ENCODE measurements around the gene GFM1. TPM values are rescaled to one million over a fixed set of nuclear protein-coding genes. Genes with fewer than 3 reads are reported as not detected.

Gene GFM1
- polyA plus RNA-seq, 1 donor (not counting 4 experiments of a cell fraction or from before 2014, with no cell fraction given): 35.9 TPM

GRCh38 chr3:158649791-158650190 is 5.5 kb downstream of the GFM1 start:
- H3K4me2 ChIP-seq (ENCODE audit: control insufficient read depth, extremely low read depth, insufficient read depth, low read depth, low read length): no peak overlapping the region
- H3K9ac ChIP-seq (ENCODE audit: control insufficient read depth, extremely low read depth, insufficient read depth, low read length): no peak overlapping the region
- peaks cover 8% of the 10 kb centered on the region for H3K4me1 ChIP-seq (ENCODE audit: control insufficient read depth, extremely low read depth, insufficient read depth, low read length)
- TF ChIP-seq EZH2 (IDR thresholded peaks at IDR 0.05; ENCODE audit: low read length): no peak
- no peak for TF ChIP-seq CTCF (optimal IDR thresholded peaks at IDR 0.05 in 1 of 3, IDR thresholded peaks at IDR 0.05 in 1 of 3, conservative IDR thresholded peaks at IDR 0.05 in 1 of 3; ENCODE audit: extremely low read depth in 1 of 3, insufficient read depth in 2 of 3, low read length in 3 of 3)
- dilution Hi-C loops (cut with MboI; ENCODE audit: extremely low pct_ligation_motif_present, low sequenced_read_pairs): no loop called here
- no peaks in the 10 kb centered on the region for H3K27me3 ChIP-seq (ENCODE audit: control insufficient read depth, extremely low read depth, insufficient read depth, low read length)
- H3K36me3 ChIP-seq (ENCODE audit: control insufficient read depth in 2 of 2, extremely low read depth in 1 of 2, insufficient read depth in 2 of 2, low read length in 2 of 2): peaks cover 9 to 28% of the 10 kb centered on the region in 2 experiments
- no peaks in the 10 kb centered on the region for H3K9me3 ChIP-seq (ENCODE audit: control insufficient read depth, low read depth, low read length)
- no peak overlapping the region for H3K4me3 ChIP-seq (ENCODE audit: control insufficient read depth in 2 of 3, extremely low read depth in 1 of 3, insufficient read depth in 2 of 3, low read depth in 1 of 3, low read length in 3 of 3)
- no peak for FAIRE-seq
- no peak for DNase-seq (ENCODE audit: low read depth, low spot score)
- H4K20me1 ChIP-seq (ENCODE audit: control insufficient read depth, extremely low read depth, insufficient read depth, low read length): no peaks in the 10 kb centered on the region
- H3K27ac ChIP-seq (ENCODE audit: control insufficient read depth, insufficient read depth, low read length): no peak overlapping the region
- no peak overlapping the region for H2AFZ ChIP-seq (ENCODE audit: control insufficient read depth, low read length)
- H3K79me2 ChIP-seq (ENCODE audit: control insufficient read depth, insufficient read depth, low read length): peaks cover 27% of the 10 kb centered on the region
- no peaks in the 10 kb centered on the region for H3K9me1 ChIP-seq (ENCODE audit: control insufficient read depth, extremely low read depth, insufficient read depth, low read length)

GRCh38 chr3:158651192-158651591 is 6.9 kb downstream of the GFM1 start:
- Histone ChIP-seq H3K9me3 (ENCODE audit: control insufficient read depth, low read depth, low read length) (no peaks in the 10 kb centered on the region), H3K4me1 (ENCODE audit: control insufficient read depth, extremely low read depth, insufficient read depth, low read length) (peaks cover 2% of the 10 kb centered on the region), H3K4me2 (ENCODE audit: control insufficient read depth, extremely low read depth, insufficient read depth, low read depth, low read length) (no peak overlapping the region), H3K9ac (ENCODE audit: control insufficient read depth, extremely low read depth, insufficient read depth, low read length) (no peak overlapping the region), H3K79me2 (ENCODE audit: control insufficient read depth, insufficient read depth, low read length) (peaks cover 13% of the 10 kb centered on the region), H3K36me3 (ENCODE audit: control insufficient read depth in 2 of 2, extremely low read depth in 1 of 2, insufficient read depth in 2 of 2, low read length in 2 of 2) (peaks cover 9 to 24% of the 10 kb centered on the region in 2 experiments), H3K9me1 (ENCODE audit: control insufficient read depth, extremely low read depth, insufficient read depth, low read length) (no peaks in the 10 kb centered on the region), H4K20me1 (ENCODE audit: control insufficient read depth, extremely low read depth, insufficient read depth, low read length) (no peaks in the 10 kb centered on the region), H3K27ac (ENCODE audit: control insufficient read depth, insufficient read depth, low read length) (no peak overlapping the region), H3K27me3 (ENCODE audit: control insufficient read depth, extremely low read depth, insufficient read depth, low read length) (no peaks in the 10 kb centered on the region), H3K4me3 (ENCODE audit: control insufficient read depth in 2 of 3, extremely low read depth in 1 of 3, insufficient read depth in 2 of 3, low read depth in 1 of 3, low read length in 3 of 3) (no peak overlapping the region), H2AFZ (ENCODE audit: control insufficient read depth, low read length) (no peak overlapping the region)
- FAIRE-seq (no peak), DNase-seq (ENCODE audit: low read depth, low spot score) (no peak)
- dilution Hi-C loops (cut with MboI; ENCODE audit: extremely low pct_ligation_motif_present, low sequenced_read_pairs): no loop called here
- TF ChIP-seq EZH2 (IDR thresholded peaks at IDR 0.05; ENCODE audit: low read length): no peak

GRCh38 chr3:158652463-158652862 is 8.1 kb downstream of the GFM1 start:
- Histone ChIP-seq H3K36me3 (ENCODE audit: control insufficient read depth in 2 of 2, extremely low read depth in 1 of 2, insufficient read depth in 2 of 2, low read length in 2 of 2) (peaks cover 5 to 20% of the 10 kb centered on the region in 2 experiments), H3K79me2 (ENCODE audit: control insufficient read depth, insufficient read depth, low read length) (peaks cover 4% of the 10 kb centered on the region), H3K9me1 (ENCODE audit: control insufficient read depth, extremely low read depth, insufficient read depth, low read length) (no peaks in the 10 kb centered on the region), H2AFZ (ENCODE audit: control insufficient read depth, low read length) (no peak overlapping the region), H3K9ac (ENCODE audit: control insufficient read depth, extremely low read depth, insufficient read depth, low read length) (no peak overlapping the region), H3K4me1 (ENCODE audit: control insufficient read depth, extremely low read depth, insufficient read depth, low read length) (peaks cover 2% of the 10 kb centered on the region), H3K27ac (ENCODE audit: control insufficient read depth, insufficient read depth, low read length) (no peak overlapping the region), H4K20me1 (ENCODE audit: control insufficient read depth, extremely low read depth, insufficient read depth, low read length) (no peaks in the 10 kb centered on the region), H3K4me3 (ENCODE audit: control insufficient read depth in 2 of 3, extremely low read depth in 1 of 3, insufficient read depth in 2 of 3, low read depth in 1 of 3, low read length in 3 of 3) (no peak overlapping the region), H3K9me3 (ENCODE audit: control insufficient read depth, low read depth, low read length) (no peaks in the 10 kb centered on the region), H3K4me2 (ENCODE audit: control insufficient read depth, extremely low read depth, insufficient read depth, low read depth, low read length) (no peak overlapping the region), H3K27me3 (ENCODE audit: control insufficient read depth, extremely low read depth, insufficient read depth, low read length) (no peaks in the 10 kb centered on the region)
- TF ChIP-seq EZH2 (IDR thresholded peaks at IDR 0.05; ENCODE audit: low read length) (no peak), CTCF (optimal IDR thresholded peaks at IDR 0.05 in 1 of 3, IDR thresholded peaks at IDR 0.05 in 1 of 3, conservative IDR thresholded peaks at IDR 0.05 in 1 of 3; ENCODE audit: extremely low read depth in 1 of 3, insufficient read depth in 2 of 3, low read length in 3 of 3) (no peak)
- dilution Hi-C loops (cut with MboI; ENCODE audit: extremely low pct_ligation_motif_present, low sequenced_read_pairs): no loop called here
- DNase-seq (ENCODE audit: low read depth, low spot score): no peak
- no peak for FAIRE-seq
